HG02973 (cell line): ENCODE data around the gene PLEKHO2.

Source experiments
- ATAC-seq: cut with Tn5 transposase; IDR thresholded peaks from one replicate; pipeline ENCODE4 v1.9.1; 2021; ENCODE audit warnings: moderate library complexity; ENCODE audit not compliant: unreplicated experiment

Gene PLEKHO2

GRCh38 chr15:64825431-64826294 lies 16.1 kb upstream of the PLEKHO2 start, which contains the start of gene PIF1:
Gene PIF1, minus strand, starts transcription at chr15:64825647. Its CDS starts 1,312 bp downstream, at chr15:64824335.
- ATAC-seq = peak; percentile 83

DNA sequence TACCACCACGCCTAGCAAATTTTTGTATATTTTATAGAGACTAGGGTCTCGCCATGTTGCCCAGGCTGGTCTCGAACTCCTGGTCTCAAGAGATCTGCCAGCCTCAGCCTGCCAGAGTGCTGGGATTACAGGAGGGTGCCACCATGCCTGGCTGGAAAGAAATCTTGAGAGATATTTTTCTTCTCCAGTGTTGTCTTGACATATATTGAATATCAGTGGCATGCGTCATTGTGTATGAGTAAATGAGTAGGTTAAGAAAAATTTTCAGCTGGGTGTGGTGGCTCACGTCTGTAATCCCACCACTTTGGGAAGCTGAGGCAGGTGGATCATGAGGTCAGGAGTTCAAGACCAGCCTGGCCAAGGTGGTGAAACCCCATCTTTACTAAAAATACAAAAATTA lies 12.7 kb upstream of the PLEKHO2 start:
- ATAC-seq = no peak

GRCh38 chr15:64833690-64834089 lies 8.0 kb upstream of the PLEKHO2 start:
- no peak for ATAC-seq

GRCh38 chr15:64836023-64836536 lies 5.6 kb upstream of the PLEKHO2 start:
- no peak for ATAC-seq

DNA sequence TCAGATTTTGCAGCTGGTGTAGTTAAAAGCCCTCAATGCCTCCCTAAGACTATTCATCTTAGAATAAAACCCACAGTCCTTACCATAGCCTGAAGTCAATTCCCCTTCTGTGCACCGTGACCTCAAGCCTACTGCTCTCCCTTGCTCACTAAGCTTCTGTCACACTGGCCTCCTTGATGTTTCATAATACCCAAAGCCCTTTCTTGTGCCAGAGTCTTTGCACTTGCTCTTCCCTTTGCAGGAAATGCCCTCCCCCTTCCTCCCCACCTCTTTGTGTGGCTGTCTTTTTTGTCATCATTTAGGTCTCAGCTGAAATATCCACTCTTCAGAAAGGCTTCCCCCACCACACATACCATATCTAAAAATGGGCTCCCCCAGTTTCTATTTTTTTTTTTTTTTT lies 4.2 kb upstream of the PLEKHO2 start:
- no peak for ATAC-seq

DNA sequence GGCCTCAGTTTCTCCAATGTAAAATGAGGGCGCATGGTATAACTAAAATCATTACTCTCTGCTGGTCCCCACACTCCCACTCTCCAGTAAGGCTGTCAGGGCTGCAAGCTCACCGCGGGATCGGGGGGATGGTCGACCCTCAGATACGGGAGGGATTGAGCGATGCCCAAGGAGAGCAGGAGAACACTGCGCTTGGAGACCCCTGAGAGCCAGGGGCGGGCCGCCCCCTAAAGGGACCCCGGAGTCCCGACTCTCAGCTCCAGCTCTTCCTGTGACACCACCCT lies 713 bp upstream of the PLEKHO2 start:
- ATAC-seq = no peak

- no peak for ATAC-seq
Measured at GRCh38 chr15:64842096-64842939, 603 bp downstream of the PLEKHO2 start.

DNA sequence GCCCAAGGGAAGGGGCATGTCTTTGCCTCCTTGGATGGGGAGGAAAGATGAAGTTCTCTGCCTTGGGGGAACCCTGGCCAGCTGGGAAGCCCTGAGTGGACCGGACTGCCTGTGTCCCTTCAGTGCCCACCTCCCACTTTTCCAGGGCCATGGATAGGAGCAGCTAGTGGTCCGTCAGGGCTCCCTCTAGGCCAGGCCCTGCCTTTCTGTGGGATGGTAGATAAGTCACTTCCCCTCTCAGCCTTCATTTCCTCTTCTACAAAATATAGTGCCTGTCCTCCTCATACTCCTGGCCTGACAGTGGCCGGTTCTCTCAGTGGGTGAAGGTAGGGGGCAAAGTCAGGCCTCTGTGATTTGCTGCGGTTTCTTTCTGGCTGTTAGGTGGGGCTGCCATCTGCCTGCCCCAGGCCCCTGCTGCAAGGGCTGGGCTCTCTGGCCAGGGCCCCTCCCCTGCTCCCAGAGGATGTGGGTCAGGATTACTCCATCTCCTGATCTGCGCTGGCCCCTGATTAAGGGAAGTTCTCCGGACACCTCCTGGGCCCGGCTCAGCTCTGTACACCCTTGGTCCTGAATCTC lies 1.4 kb downstream of the PLEKHO2 start:
- no peak for ATAC-seq

DNA sequence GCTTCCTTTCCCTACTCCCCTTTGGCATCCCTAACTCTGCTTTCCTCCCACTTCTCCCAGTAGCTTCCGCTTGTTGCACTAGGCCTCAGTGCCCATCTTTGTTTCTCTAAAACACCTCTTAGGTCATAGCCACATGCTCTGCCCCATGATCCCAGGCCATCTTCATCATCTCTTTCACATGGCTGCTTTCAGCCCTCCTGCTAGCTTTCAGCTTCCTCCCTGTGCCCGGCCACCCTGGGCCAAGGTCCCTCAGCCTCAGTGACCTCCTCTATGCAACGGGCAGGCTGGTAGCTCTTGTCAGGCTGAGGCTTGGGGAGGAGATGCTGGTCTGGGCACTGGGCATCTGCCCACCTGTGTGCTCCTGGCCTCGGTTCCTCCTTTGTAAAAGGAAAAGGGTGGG lies 2.3 kb downstream of the PLEKHO2 start:
- no peak for ATAC-seq

DNA sequence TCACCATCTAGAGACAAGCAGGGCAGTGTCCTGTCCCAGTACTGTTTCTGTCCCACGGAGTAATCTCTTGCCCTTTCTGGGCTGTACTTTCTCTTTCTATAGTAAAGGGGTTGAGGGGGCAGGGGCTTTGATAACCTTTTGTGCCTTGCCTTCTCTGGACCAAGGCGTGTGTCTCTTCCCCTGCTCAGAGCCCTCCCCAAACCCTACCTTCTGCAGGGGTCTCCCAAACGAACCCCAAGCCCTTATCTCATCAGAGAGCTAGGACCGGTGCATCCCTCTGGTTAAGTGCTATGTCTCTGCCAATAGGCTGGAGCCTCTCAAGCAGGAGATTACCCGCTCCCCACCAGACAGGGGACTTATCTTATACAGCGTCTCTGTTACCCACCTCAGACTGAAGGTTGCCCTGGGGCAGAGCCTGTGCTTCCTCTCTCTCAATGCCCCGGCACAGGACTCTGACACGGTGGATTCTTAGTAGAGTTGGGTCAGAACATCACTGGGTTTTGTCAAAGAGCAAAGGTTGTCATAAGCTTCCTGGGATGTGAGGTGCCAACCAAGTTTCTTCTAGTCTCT lies 2.9 kb downstream of the PLEKHO2 start:
- ATAC-seq = no peak

DNA sequence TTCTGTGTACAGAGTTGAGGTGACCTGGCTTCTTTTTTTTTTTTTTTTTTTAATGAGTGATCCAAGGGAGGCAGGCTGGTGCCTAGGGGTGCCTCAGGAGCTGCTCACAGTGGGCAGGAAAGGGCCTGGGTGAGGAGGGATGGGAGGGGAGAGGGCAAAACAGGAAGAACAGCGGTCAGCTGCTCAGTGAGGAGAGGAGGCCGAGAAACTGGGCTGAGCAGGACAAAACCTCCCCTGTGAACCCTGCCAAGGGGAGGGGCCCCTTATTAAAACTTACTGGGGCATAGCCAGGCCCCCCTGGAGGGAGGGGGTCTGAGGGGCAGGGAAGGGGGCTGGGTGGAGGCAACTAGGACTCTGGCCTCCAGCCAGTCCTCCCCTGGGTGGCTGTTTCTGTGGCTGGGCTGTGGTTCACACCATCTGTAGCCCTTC lies 3.5 kb downstream of the PLEKHO2 start:
- ATAC-seq = no peak

DNA sequence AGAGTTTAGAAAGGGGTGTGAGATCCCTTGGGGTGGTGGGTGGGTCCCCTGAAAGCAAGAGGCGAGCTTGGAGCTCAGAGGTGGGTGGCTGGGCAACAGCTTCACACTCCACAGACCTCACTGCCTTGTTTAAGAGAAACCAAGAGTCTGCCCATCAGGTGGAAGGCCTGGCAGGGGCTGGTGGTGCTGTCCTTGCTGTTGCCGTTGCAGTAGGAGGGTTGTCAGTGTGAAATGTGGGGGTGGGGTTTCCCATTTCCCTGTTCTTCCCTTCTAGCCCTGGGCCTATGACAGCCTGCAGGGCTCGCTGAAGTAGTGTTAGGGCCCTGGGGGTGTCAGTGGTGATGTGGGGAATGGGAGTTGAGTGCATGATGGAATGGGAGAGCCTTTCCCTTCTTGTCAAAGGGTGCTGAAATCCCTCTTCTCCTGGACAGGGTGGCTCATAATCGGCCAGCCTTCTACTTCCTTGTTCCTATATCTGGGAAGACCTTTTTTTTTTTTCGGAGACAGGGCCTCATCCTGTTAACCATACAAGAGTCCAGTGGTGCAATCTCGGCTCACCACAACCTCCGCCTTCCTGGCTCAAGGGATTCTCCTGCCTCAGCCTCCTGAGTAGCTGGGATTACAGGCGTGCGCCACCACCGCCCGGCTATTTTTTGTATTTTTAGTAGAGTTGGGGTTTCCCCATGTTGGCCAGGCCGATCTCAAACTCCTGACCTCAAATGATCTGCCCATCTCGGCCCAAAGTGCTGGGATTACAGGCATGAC lies 4.3 kb downstream of the PLEKHO2 start:
- ATAC-seq = no peak

DNA sequence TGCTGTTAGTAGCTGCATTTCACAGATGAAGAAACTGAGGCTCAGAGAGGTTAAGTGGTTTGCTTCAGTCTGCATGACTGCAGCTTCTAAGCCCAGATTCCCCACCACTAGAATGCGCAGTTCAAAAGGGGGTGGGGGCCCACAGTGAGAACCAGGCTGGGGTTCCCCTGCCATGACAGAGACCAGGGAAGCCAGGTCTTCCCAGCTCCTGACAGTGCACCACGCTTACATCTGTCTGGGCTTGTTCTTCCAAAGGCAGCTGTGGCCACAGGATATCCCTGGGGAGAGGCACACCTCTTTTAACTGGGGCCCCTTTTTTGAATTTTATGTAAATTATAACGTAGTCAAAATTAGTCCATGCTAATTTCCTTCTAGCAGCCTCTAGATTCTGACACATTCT lies 5.3 kb downstream of the PLEKHO2 start:
- ATAC-seq = no peak

- no peak for ATAC-seq
Measured at GRCh38 chr15:64847448-64847847, 5.7 kb downstream of the PLEKHO2 start.

- ATAC-seq = no peak
Measured at GRCh38 chr15:64847876-64848716, 6.4 kb downstream of the PLEKHO2 start.

DNA sequence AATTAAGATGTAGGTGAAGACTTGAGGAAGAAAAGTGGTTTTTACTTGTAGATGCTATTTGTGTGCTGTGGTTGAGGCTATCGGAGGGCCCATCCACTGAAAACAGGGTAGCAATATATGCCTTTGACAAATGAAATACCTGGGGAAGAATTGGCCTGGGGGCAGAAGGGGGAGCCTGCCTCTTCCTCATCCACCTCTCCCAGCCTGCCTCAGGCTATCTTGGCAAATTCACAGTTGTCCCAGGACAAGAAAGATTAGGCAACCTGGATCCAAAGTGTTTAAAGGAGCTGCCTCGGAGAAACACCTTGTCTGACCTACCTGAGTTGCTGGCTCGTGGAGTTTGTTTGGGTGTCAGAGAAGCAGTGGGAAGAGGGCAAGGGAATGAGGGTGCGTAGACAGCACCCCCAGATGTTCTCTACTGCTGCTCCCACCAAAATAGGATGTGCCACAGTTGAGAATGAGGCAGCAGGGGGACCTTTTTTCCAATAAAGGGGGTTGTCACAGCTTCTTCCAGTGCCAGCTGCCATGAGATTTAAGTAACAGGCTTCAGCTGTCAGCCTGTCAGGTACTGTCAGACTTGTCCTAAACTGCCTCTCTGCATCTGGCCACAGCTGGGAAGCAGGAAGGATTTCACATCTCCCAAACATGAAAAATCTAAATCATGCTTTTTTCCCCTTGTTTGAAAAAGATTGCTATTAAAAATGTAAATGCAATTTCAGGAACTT lies 9.2 kb downstream of the PLEKHO2 start:
- no peak for ATAC-seq

DNA sequence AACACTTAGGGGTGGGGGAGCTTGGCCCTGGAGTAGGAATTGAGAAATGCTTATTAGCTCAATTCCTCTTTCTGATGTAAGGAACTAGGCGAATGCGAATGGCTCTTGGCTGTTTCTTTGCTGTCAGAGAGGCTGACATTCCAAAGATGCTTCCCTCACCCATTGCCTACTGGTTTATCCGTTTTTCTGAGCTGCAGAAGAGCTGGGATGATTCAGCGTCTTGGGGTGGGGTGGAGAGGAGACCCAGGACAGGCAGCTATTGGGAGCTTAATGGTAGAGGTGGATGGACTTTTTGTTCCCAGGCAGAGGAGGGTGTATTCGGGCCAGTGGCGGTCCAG lies 9.8 kb downstream of the PLEKHO2 start:
- ATAC-seq = no peak

DNA sequence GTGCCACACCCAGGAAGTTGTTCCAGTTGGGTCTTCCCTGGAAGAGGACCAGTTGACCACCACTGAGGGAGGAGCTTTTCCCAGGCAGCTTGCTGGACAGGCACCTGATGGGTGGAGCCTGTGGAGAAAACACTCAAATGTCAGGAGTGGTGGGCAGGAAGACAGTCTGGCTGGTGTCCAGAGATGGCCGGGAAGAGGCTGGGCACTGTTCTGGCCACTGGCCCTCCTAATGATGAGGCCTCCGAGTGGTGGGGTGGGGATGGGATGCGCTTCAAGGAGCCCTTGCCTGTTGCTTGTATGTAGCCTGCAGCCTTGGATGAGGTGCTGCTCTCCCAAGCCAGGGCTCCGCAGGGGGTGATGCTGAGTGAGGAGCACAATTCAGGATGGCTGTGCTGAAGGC lies 12.3 kb downstream of the PLEKHO2 start:
- no peak for ATAC-seq

- ATAC-seq = no peak
Measured at GRCh38 chr15:64854526-64854925, 12.8 kb downstream of the PLEKHO2 start.
